ENCODE data around the gene TRDMT1.

Gene TRDMT1

DNA sequence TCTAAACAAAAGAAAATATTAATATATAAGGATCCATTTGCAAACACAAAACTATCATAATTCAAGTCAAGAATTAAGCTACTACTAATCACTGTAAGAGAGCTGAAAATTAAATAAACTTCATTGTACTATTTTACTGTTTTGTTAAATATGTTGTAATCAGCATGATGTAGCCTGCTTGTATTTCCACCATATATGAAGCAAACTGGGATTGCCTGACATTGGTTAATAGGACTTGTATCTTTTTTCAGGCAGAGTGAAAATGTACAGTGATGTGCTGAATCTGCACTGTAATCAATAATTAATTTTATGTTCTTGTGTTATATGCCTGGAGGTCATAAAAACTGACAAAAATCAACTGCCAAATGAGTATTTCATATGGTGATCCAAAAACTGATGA lies 25.4 kb downstream of the TRDMT1 start:
- no peak for DNase-seq (ENCODE audit: low read depth, low spot score)

GRCh38 chr10:17175551-17175950 lies 25.9 kb downstream of the TRDMT1 start:
- DNase-seq (ENCODE audit: low read depth, low spot score): no peak

- no peak for DNase-seq (ENCODE audit: low read depth, low spot score)
These were observed 26.8 kb downstream of the TRDMT1 start for GRCh38 chr10:17174626-17175025.

- DNase-seq (ENCODE audit: low read depth, low spot score): no peak
These were observed 30.3 kb downstream of the TRDMT1 start for GRCh38 chr10:17171141-17171641.

DNA sequence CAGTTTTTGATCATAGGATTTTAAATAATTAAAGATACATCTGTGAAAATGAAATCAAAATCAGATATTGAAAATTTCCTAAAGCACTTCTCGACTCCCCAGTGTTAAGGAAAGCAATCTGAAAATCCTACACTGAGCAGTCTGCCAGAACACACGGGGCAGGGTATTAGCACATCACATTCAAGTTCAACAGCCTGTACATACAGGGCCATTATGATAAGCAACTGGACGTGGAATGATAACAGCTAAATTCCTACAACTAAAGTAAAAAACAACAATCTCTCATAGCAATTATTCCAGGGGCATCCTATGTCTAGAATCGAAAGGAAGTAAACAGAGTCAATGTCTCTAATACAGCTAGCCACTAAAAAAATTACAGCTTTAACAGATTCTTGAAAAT lies 31.7 kb downstream of the TRDMT1 start:
- DNase-seq (ENCODE audit: low read depth, low spot score): no peak

- DNase-seq (ENCODE audit: low read depth, low spot score): peak; percentile 7
These were observed 34.8 kb downstream of the TRDMT1 start for GRCh38 chr10:17166699-17167098.

GRCh38 chr10:17162828-17163227 lies 38.6 kb downstream of the TRDMT1 start:
- no peak for DNase-seq (ENCODE audit: low read depth, low spot score)

DNA sequence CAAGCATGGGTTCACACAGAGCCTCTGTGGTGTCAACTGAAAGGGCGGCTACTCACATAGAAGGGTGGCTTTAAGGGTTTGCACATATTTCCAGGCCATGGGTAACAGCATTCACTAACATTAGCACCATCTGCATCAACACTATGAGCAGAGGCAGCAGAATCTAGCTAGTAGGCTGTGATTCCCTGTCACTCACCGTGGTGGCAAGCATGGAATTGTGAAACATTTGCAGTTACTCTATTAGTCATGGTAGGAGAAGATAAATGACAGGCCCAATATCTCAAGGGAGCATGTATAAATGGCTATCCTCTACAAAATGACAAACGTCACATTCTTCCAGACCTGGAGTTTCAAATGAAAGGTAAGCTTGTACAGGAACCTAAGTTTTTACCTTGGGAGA lies 39.7 kb downstream of the TRDMT1 start:
- DNase-seq (ENCODE audit: low read depth, low spot score): no peak

GRCh38 chr10:17157024-17157423 lies 44.4 kb downstream of the TRDMT1 start:
- no peak for DNase-seq (ENCODE audit: low read depth, low spot score)

DNA sequence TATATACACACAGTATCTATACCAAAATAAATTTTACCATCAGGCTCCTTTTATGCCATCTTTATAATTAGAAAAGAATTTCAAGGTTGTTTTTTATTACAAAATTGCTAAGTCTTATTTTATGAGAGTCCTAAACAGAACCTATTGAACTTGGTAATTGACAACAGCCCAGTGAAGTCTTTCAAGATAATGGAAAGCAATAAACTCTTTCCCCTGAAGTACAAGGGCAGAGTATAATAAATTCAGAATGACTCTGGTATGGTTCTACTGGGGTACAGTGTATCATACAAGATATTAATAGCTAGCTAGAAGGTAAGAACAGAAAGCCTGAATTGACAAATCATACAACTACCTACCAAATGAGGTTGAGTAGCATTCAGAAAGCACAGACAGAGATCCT lies 45.6 kb downstream of the TRDMT1 start:
- DNase-seq (ENCODE audit: low read depth, low spot score): no peak

DNA sequence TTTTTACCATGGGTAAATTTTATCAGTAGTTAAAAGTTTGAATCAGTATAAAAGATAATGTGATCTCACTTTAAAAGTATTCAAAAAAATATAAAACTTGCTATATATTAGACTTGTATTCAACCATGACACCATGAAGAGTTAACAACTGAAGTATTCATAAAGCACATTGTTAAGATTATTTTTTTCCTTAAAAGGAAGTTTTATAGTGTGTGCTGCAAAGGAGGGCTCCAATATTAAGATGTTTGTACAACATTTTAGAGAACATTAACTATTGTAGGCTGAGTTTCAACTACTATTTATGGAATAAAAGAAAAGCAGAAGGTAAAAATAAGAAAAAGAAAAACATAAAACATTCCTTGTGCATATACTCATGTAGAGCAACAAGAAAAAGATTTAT lies 47.4 kb downstream of the TRDMT1 start:
- no peak for DNase-seq (ENCODE audit: low read depth, low spot score)

DNA sequence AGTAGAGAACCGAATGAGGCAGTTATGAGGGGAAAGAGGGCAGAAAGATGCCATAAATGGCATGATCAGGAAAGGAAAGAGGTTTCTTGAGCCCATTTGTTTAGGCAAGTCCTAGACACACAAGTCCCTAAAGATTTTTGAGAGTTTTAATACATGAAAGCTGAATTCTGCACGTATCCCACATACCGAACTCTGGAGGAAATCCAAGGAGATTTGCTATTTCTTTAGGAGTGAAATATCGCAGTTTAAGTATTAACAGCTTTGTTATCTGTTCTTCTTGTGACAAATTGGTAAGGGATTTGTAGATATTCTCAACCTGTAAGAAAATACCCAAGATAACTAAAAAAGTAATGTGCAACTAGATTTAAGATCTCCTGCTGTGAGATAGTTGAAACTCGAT lies 48.2 kb downstream of the TRDMT1 start:
- DNase-seq (ENCODE audit: low read depth, low spot score): no peak

DNA sequence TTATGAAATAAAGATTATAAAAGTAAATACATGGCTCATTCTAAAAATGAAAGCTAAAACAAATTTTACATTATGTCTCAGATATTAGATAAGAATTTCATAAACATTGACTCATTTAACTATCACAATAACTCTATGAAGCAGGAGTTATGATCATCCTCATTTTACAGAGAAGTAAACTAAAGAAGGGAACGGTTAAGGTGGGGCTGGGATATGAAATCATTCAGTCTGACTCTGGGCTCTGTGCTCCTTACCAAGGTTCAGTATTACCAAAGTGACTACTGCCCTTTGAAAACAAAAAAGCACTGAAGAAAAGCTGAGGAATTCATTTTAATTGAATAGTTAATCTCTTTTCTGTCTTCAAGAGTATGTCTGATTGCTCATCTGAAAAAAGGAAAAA lies 49.8 kb downstream of the TRDMT1 start:
- DNase-seq (ENCODE audit: low read depth, low spot score): no peak

- DNase-seq (ENCODE audit: low read depth, low spot score): no peak
These were observed 53.5 kb downstream of the TRDMT1 start for GRCh38 chr10:17147884-17148489.

GRCh38 chr10:17146892-17147291 lies 54.6 kb downstream of the TRDMT1 start:
- DNase-seq (ENCODE audit: low read depth, low spot score): no peak

- DNase-seq (ENCODE audit: low read depth, low spot score): no peak
These were observed 56.2 kb downstream of the TRDMT1 start for GRCh38 chr10:17145239-17145638.

- DNase-seq (ENCODE audit: low read depth, low spot score): no peak
These were observed 56.7 kb downstream of the TRDMT1 start for GRCh38 chr10:17144757-17145156.

DNA sequence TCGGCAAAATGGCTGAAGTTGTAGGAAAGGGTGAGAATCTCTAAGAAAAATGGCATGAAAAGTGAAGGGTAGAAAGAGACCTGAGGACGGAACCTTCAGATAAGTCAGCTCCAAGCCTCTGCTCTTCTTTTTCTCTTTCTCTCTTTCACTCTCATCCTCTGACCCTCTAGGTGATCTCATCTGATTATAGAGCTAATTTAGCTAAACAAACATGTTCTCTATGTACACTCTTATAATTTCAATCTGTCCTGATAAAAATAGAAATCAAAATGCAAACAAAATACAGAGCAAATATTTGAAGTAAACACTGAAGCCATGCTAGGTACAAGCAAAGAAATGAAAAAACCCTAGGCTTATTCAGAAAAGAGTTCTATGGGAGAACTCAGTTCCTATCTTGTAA lies 57.4 kb downstream of the TRDMT1 start:
- DNase-seq (ENCODE audit: low read depth, low spot score): no peak

DNA sequence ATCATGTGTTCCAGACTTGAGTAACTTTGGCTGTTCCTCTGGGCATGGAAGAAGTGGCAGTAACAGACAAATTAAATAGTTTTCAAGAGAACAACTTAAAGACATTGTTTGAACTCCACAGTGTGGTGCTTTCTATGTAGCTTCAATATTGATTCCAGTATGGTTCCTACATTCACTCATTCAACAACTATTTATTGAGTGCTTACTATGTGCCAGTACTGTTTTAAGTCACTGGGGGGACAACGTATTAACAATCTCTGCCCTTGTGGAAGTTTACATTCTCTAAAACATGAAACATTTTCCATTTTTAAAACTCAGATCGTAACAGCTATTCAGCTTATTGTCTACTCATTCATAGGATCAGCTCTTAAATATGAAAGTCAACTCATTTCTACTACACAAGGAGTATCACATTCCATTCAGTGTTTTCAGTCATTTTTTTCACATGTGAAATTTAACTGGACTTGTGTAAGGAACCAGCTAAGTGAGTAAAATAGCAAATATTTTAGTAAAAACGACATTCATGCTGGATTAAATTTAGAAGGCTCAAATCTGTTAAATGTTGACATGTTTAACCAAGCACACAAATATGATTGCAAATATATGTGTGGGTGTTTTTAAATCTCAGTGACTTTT lies 58.3 kb downstream of the TRDMT1 start:
- no peak for DNase-seq (ENCODE audit: low read depth, low spot score)

GRCh38 chr10:17141504-17142229 lies 59.8 kb downstream of the TRDMT1 start:
- DNase-seq (ENCODE audit: low read depth, low spot score): no peak

DNA sequence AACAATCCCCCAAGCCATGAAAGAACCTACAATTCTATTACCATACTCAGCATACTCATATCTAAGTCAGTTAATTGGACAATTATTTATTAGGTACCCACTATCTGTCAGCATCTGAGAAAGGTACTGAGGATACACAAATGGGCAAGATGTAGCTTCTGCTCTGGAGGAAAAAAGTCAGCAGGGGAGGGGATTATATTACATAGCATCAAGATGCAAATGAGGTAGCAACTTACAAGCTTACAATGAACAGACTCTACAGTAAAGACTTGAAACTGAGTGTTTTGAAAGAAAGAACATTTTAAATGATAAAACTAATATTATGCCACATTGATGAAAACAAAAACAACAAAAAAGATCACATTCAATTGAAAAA lies 61.1 kb downstream of the TRDMT1 start:
- no peak for DNase-seq (ENCODE audit: low read depth, low spot score)

- DNase-seq (ENCODE audit: low read depth, low spot score): no peak
These were observed 62.9 kb downstream of the TRDMT1 start for GRCh38 chr10:17138460-17139042.
